ENCODE measurements around the gene UIMC1.
"Not testable (repeated sequence)": the region's sequence is repeated elsewhere in the genome, so short reads cannot be mapped to it uniquely, and the experiment has no call there.

- TF ChIP-seq CTCF, POLR2A (IDR thresholded peaks at IDR 0.05): not testable (repeated sequence)
These were observed 134.0 kb downstream of the UIMC1 start for GRCh38 chr5:176872586-176872985.

All from testis (tissue), 2 donors.